ENCODE measurements around the gene GLDC.
"Not testable (repeated sequence)": the region's sequence is repeated elsewhere in the genome, so short reads cannot be mapped to it uniquely, and the experiment has no call there.

Gene GLDC

GRCh38 chr9:6664204-6664680 is 18.7 kb upstream of the GLDC start:
- no peak for DNase-seq (ENCODE audit: low read depth)

- no peak for DNase-seq (ENCODE audit: low read depth)
These were observed 15.0 kb upstream of the GLDC start for GRCh38 chr9:6660512-6660911.

DNA sequence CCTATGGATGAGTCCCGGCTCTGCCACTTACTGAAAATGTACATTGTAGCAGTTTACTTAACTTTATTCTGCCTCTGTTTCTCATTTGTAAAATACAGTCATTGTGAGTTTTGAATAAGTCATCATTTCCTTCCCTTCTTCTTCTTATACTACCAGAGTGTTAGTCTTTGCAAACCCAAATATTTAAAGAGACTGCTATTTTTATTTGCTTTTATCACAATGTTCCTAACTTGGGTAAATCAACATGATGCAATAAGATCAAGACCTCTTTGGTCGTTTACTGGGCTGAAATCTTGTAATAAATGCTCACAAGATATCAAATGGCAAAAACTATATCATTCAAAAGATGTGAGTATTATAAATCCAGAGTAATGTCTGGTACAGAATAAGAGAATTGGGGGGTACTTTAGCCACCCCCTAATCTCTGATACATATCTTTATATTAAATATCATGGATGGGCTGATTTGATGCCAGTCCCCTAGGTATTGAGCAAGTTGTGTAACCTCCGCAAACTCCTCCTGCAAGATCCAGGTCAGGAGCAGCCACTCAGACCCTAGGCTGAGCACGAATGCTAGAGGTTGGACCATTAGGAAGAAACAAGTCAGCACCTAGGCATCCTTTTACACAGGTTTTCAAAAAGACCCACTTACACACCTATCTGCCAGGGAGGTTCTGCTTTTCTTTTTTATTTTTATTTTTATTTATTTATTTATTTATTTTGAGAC is 13.3 kb upstream of the GLDC start:
- no peak for DNase-seq (ENCODE audit: low read depth)

DNA sequence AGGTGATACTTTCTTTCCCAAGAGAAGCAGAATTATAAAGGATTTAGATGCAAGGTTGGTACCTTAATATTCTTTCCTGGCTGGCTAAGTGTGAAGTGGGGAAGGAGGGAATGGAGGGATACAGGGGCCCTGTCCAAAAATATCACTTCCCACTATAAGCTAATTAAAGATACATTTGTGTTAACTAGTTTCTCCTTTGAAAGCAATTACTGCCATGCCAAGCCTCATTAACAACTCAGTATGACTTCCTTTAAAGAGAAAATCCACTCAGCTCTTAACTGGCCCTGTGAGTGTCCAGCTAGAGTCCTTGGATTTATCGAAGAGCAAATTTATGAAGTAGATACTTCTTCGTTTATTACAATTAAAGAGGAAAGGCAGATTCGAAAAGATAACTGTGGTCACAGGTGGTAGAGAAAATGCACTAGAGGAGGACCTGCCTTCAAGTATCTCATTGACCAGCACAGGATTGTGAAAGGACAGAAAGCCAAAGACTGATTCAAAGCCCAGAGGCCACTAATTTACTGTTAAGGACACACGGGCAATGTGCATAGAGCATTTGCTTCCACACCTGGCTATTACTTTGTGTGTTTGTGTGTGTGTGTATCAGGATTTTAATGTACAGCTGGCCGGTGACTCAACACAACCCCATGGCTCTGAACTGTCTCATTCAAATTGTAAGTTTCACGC is 11.2 kb upstream of the GLDC start:
- DNase-seq (ENCODE audit: low read depth): no peak

DNA sequence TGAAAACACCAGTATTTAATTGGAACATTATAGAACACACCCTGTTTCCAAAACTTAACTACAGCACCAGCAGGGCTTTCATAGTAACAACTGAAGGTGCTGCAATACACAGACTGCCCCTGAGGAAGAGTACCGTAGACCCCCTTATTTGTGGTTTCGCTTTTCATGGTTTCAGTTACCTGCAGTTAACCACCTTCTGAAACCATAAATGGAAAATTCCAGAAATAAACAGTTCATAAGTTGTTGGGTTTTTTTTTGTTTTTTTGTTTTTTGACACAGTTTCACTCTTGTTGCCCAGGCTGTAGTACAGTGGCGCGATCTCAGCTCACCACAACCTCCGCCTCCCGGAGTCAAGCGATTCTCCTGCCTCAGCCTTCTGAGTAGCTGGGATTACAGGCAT is 9.5 kb upstream of the GLDC start:
- DNase-seq (ENCODE audit: low read depth): no peak

GRCh38 chr9:6646293-6646636 is 736 bp upstream of the GLDC start:
- no peak for DNase-seq (ENCODE audit: low read depth)

DNA sequence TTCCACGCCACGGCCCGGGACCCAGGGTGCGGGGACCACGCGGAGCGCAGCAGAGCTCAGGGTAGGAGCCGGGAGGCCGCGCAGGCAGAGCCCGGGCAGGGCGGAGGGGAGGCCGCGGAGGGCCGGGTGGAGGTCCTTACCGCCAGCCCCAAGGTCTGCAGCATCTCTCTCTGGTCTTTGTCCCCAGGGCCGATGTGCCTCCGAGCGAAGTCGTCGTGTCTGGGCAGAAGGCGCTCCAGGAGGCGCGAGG is 499 bp downstream of the GLDC start:
- not testable (repeated sequence) for DNase-seq (ENCODE audit: low read depth)

- no peak for DNase-seq (ENCODE audit: low read depth)
These were observed 1.0 kb downstream of the GLDC start for GRCh38 chr9:6644346-6645104.

- DNase-seq (ENCODE audit: low read depth): no peak
These were observed 3.6 kb downstream of the GLDC start for GRCh38 chr9:6641961-6642360.

DNA sequence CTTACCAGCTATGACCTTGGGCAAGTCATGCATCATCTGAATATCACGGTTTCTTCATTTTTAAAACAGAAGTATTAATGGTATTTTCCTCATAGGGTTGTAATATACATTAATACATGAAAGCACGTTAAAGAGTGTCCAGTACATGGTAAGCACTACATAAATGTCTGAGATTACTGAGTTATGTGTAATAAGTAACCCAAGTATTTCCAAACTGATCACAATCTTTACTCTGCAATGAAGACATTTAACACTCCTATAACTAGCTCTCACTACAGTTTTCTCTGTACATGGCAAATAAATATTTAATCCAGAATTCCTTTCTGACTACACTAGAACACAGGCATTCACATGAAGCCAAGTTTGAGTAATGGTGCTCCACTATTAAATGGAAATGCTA is 4.0 kb downstream of the GLDC start:
- DNase-seq (ENCODE audit: low read depth): no peak

GRCh38 chr9:6641056-6641455 is 4.5 kb downstream of the GLDC start:
- no peak for DNase-seq (ENCODE audit: low read depth)

- DNase-seq (ENCODE audit: low read depth): no peak
These were observed 5.1 kb downstream of the GLDC start for GRCh38 chr9:6640268-6641051.

DNA sequence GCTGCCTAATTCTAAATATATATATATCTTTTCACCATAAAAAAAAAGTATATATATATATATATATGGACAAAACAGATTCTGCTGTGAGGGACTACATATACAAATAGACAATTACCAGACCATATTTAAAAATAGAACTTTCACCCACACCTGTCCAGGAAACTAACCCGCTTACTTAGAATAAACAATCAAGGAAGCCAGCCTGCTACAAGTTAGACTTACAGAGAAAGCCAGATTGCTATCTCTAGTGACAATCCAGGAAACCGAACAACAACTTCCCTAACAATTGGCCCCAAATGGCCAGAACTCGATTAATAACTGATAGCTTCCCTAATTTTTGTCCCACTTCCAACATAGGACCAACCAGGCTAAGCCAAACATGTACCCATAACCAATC is 5.9 kb downstream of the GLDC start:
- DNase-seq (ENCODE audit: low read depth): no peak

DNA sequence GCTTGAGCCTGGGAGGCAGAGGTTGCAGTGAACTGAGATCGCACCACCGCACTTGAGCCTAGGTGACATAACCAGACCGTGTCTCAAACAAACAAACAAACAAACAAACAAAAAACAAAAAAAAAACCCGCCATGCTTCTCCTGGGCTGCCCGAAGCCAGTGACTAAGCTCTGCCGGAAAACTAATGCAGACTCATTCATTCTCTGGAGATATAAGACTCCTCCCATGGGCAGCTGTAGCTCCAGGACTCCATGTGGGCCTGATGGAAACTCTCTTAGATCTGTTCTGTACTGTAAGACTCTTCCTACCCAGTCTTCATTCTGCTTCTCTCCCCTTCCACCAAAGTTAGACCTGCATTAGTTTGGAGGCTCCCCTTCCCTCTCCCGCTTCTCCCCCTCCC is 11.1 kb downstream of the GLDC start:
- peak; percentile 16 for DNase-seq (ENCODE audit: low read depth)

- DNase-seq (ENCODE audit: low read depth): no peak
These were observed 12.2 kb downstream of the GLDC start for GRCh38 chr9:6633378-6633777.

GRCh38 chr9:6632516-6633183 is 12.9 kb downstream of the GLDC start:
- no peak for DNase-seq (ENCODE audit: low read depth)

DNA sequence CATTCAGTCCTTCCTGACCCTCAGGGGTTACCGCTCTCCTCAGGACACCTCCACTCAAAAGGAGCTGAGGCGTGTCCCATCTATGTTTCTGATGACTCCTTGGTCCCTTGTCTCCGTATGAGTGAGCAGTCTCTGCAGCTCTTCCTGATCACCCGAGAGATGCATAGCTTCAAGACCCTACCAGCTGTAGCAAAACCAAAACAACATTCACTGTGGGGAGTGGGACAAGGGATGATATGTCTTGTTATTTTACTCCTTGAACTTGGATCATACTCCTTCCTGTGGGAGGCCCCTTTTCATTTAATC is 14.4 kb downstream of the GLDC start:
- DNase-seq (ENCODE audit: low read depth): no peak

DNA sequence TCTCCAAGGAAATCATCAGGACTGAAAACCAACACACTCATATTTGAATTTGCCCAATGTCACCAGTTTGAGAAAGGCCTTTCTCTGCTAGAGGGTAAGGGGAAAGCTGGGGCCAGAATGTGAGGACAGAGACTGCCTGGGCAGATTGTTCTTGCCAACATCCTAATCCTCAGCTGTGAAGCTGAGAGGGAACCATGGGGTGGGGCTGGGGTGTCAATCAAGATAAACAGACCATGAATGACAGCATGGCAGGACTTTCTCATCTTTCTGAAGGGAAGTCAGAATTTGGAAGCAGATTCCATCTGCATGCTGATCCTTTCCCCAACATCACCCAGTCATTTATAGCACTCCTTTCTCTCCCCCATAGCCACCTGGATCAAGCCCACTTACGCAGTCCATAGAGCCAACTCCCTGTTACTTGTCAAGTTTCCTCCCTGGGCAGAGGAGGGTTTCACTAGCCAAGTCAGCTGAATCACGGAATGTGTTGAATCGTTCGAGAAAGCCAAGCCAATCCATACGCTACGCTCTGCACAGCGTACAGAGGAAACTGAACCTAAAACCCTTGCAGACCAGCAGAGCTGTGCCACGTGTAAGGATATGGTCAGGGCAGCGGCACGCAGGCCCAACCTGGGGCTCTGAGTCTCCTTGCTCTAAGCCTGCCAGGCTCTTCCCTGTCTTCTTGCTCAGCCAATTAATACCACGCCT is 14.9 kb downstream of the GLDC start:
- DNase-seq (ENCODE audit: low read depth): no peak

DNA sequence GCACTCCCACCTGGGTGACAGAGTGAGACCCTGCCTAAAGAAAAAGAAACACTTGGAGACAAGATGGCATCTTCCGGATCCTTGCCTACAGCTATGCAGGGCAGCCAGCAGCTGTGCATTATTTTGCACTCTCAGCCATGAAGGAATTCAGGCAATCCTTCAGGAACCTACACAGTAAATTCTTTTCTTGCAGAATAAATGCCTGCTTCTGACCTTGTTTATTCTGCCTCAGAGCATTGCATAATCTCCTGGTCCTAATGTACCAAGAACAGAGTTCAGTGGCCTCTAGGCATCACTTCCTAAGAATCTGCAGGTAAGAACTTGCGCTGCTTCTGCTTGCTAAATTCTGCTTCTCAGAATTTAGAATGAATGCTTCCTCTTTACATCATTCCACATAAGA is 16.8 kb downstream of the GLDC start:
- no peak for DNase-seq (ENCODE audit: low read depth)

- DNase-seq (ENCODE audit: low read depth): no peak
These were observed 20.2 kb downstream of the GLDC start for GRCh38 chr9:6625363-6625762.

GRCh38 chr9:6622784-6623183 is 22.7 kb downstream of the GLDC start:
- DNase-seq (ENCODE audit: low read depth): not testable (repeated sequence)

- no peak for DNase-seq (ENCODE audit: low read depth)
These were observed 24.7 kb downstream of the GLDC start for GRCh38 chr9:6620796-6621195.
